ENCODE data around the gene SAMD4B.
"Not testable (repeated sequence)": the region's sequence is repeated elsewhere in the genome, so short reads cannot be mapped to it uniquely, and the experiment has no call there.

The SAMD4B gene

DNA sequence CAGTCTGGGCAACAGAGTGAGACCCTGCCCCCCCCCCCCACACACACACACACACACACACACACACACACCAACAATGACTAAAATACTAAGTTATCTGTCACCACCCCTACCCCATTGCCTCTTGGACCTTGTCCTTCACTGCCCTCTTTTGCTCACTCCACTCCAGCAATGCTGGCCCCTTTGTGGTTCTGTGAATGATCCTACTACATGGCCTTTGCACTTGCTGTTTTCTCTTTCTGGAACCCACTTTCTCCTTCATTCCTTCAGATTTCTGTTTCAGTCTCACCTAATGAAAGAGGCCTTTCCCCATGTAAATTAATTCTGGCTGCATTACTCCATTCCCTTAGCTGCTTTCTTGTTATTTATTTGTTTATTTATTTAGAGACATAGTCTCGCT, 2.5 kb upstream of the SAMD4B start:
- DNase-seq, result no peak

DNA sequence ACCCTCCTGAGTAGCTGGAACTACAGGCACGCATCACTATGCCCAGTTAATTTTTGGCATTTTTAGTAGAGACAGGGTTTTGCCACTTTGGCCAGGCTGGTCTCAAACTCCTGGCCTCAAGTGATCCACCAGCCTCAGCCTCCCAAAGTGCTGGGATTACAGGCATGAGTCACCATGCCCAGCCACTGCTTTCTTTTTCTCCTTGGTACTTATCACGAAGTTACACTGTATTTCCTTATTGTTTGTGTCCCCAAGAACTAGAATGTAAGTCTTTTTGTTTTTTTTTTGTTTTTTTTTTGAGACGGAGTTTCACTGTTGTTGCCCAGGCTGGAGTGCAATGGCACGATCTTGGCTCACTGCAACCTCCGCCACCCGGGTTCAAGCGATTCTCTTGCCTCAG, 2.1 kb upstream of the SAMD4B start:
- not testable (repeated sequence) for DNase-seq

DNA sequence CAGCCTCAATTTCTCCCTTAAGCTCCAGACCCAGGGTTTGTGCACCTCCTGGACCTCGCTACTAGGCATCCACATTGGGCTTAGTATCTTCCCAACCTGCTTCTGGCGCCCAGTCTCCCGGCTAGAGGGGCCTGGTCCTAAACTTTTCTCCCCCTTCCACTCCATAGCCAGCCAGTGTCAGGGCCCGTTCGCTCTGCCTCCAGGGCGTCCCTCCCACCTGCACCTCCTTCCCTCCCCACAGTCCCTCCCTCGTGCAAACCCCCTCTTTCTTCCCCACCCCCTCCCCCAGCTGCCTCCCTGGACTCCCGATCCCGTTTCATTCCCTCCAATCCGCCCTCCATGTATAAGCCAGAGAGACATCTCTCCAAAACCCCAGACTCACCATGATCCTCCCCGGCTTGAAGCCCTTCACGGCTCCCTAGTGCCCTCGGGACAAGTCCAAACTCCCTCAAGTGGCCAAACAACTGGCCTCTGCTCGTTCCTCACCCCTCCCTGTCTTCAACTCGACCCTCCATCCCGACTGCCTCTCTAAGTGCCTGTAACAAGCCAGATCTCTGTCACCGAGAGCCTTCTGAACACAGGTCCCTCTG, 997 bp upstream of the SAMD4B start:
- DNase-seq, result no peak

DNA sequence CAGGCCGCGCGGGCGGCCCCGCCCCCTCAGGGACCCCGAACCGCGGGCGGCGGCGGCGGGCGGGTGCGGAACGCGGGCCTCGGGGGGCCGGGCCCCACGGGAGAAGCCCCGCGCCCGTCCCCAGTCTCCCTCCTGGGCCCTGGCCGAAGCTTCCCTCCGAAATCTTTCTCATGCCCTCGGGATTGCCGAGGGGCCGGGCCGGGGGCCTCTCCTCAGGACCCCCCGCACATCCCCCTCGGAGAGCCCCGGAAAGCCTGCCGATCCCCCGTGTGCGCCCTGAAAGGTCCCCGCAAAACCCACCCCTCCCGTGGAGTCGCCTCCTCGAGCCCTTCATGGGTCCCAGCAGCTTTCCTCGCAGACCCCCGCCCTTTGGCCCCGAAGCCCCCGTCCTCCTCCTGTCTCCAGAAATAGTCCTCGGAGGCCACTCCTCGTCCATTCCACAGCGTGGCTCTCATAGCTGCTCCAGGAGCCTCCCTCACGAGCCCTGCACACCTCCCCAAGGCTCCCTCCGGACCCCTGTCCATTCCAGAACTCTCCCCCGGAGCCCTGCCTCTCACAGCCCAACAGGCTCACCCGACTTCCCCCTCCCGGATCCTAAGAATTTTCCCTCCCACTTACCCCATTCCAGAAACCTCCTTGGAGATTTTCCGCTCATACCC, 555 bp downstream of the SAMD4B start:
- DNase-seq, result no peak

DNA sequence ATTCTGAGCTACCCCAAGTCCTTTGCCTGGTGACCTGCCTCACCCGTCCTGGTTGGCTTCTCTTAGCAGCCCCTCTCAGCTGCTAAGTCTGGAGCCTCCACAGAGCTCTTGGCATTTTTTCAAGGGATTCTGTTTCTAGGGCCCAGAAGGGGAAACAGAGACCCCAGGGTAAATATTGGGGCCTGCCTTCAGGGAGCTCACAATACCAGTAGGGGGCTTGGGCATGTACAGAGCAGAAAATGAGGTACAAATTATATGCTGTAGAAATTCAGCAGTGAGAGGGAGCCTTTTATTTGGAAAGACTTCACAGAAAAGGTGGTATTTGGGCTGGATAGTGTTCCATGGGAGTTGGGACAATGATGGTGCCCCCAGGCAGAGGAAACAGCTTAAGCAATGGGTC, 3.7 kb downstream of the SAMD4B start:
- DNase-seq, result no peak

DNA sequence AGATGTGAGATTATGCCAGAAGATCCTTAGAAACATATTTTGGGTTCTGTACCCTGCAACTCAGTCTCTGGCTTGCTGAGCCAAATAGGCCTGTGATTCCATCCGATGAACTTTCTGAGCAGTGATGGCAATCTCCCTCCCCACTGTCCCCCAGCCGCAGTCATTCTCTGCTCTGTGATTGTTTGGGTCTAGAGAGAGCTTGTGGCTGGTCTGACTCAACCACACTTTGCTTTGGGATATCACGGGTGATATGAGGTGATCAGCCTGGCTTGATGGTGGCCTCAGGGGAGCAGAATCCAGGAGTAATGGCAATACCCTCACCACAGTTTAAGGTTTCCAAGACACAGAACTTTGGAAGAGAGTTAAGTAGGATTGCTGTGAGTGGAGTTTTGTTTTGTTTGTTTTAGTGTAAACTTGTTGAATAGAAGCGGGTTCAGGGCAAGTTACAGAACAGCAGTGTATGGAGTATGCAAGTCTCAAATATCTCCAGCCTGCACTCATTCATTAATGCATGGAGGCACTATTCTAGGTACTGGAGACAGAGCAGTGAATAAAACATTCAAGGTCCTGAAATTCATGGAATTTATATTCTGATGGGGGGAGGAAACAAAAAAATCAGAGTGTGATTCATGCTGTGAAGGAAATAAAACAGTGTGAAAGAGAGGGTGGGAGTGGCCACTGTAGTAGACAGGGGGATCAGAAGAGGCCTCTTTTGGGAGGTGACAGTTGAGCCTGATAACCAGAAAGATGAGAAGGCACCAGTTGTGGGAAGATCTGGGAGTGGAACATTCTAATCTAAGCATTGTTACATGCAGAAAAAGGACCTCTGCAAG, 5.3 kb downstream of the SAMD4B start:
- no peak for DNase-seq

DNA sequence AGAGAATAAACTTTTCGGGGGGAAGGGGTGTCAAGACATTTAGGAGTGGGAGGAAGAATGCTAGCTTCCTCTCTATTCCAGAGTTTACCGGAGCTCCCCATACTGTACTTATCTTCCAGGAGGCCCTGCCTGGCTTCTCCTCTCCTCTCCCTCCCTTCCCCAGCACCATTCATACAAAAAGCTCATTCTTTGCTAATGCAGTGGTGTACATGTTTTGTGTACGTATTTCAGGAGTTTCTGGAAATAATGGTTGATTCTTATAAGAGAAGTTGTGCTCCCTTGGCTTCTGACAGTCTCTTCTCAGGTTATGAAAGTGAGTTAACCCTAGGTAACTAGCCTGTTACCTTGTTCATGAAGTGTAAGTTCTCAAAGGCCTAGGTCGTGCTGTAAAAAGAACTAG, 7.1 kb downstream of the SAMD4B start:
- no peak for DNase-seq

DNA sequence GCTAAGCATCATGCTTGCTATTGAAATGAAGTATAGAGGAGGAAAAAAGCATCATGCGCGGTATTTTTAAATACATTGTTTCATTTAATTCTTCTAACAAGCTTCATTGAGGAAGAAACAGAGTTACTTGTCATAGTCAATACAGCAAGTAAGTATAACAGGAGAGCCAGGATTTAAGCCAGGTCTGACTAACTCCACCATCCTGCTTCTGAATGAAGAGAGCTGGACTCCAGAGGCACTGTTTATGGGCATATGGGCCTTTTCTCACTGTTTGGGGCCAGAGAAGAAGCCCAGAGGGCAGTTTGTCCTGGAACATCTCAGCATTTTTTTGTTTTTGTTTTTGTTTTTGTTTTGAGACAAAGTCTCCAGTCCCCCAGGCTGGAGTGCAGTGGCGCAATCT, 7.9 kb downstream of the SAMD4B start:
- DNase-seq, result no peak

DNA sequence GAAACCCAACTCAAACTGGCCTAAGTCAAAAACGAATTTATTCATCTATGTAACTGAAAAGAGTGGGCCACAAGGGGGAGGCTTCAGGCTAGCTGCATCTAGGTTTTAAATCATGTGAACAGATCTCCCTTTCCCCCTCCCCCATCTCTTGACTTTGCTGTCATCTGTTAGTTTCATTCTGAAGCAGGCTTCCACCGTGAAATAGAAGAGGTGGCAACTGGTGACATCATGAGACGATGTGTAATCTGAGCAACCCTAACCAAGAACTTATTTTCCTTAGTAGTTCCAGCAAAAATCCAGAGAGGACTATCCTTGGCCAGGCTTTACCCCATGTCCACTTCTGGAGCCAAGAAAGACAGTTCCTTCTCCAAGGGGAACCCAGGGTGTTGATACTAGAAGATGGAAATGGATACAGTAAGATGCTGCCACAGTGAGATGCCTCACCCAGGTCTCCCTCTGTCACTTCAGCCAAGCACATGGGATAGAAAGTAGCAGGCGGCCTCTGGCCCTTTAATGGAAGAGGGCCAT, 9.4 kb downstream of the SAMD4B start:
- no peak for DNase-seq

DNA sequence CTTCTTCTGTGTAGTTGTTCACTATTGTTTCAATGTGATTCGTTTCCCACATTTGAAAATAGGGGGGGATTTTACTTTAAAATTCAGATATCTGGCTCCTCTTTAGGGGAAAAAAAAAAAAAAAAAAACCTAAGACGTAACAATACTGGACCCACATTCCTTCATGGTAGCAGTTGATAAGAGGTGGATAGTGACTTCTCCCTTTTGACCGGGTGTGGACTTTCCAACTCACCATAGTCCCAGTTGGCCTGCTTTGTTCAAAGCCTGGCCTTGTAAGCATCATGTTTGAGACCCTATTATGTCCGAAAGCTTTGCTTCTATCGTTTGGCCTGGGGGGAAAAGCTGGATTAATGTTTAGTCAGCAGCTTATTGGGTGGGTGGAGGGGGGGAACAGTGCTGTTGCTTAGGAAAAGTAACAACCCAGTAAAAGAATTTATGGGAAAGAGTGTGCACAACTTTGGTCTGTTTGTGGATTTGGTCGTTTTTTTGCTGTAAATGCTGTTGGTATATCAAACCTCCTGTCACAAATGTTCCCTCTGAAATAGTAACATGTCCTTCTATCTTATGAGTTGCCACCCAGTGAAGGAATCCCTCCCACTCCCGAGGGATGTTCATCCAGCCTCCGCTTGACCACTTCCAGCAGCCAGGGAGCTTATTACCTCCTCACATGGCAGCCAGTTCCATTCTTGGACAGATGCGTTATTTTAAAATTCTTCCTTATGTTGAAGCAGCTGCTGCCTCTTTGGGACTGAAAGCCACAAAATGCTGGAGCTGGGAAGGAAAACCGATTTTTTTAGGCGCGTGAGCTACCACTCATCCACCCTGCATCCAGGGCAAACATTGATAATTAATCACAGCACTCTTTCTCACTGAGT, 10.4 kb downstream of the SAMD4B start:
- no peak for DNase-seq

DNA sequence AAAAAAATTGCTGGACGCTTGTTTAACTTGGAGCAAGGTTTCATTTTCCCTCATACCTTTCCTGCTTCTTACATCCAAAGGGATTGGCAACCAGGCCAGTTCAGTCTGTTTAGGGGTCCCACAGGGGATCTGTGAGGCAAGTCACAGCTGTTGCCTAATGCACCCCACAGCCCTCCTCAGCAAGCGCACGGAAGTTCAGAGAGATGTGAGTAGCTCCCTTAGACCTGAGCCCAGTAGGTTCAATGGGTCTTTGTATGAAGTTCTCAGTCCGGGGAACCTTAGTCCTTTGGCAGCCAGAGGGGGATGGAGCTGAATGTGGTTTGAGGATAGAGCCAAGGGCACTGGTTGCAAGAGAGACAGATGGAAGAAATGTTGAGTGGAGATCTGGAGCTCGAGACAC, 13.0 kb downstream of the SAMD4B start:
- DNase-seq, result no peak

DNA sequence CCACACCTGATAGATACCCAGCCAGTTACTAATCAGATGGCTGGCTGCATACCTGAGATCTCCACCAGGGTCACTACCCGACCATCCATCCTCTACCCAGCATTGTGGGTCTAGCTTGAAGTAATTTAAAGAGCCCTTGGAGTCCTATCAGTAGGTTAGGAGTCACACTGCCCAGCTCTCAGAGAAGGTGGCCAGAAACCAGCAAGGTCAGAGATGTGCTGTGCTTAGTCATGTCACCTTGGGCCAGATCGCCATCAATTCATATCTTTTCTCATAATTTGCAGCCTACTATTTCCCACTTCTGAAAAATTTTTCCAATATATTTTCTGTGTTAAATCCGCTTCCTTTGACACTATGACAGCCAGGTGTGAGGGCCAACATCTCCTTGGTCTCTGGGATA, 13.9 kb downstream of the SAMD4B start:
- DNase-seq, result no peak

DNA sequence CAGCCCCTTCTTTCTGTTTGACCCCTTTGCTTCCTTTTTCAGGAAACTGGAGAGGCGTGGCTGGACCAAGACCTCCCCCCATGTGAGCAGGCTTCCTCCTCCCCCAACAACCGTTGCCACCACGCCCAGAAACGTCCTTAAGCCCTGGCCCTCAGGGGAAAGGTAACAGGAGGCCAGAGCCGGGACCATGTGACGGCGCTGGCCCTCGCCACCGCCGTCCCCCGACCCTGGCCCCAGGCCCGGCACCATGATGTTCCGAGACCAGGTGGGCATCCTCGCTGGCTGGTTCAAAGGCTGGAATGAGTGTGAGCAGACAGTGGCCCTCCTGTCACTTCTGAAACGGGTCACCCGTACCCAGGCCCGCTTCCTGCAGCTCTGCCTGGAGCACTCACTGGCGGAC, 14.4 kb downstream of the SAMD4B start:
- no peak for DNase-seq

DNA sequence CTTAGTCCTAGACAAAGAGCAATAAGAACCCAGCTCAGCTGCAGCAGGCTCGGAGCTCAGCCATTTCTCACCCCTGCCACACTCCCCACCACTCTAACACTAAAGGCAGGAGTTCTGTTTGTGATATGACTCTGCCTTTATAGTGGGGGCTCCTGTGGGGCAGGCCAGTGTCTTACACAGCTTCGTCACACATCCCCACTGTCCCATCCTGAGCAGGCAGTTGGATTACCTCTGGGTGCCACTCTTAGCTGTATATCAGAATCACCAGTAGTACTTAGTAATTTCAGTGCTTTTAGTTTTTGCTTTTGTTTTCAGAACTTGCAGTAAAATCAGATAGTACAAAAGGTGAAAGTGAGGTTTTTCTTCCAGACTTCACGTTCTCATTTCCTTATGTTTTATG, 16.8 kb downstream of the SAMD4B start:
- no peak for DNase-seq

DNA sequence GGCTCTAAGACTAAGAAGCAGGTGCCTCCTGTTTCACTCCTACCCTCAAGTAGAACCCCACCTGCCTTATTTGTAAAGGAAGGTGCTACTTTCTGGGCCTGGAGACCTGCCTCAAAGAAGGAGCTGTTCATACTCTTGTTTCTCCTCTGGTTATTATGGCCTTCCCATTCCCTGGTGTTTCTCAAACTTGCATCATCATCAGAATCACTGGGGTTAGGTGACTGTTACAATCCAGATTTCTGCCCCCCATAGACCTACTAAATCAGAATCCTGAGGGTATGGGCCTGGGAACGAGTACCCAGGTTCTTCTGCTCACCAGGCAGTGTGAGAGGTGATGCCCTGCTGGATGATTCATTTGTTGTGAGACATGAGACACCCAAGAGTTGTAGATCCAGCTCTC, 18.4 kb downstream of the SAMD4B start:
- DNase-seq, result no peak

DNA sequence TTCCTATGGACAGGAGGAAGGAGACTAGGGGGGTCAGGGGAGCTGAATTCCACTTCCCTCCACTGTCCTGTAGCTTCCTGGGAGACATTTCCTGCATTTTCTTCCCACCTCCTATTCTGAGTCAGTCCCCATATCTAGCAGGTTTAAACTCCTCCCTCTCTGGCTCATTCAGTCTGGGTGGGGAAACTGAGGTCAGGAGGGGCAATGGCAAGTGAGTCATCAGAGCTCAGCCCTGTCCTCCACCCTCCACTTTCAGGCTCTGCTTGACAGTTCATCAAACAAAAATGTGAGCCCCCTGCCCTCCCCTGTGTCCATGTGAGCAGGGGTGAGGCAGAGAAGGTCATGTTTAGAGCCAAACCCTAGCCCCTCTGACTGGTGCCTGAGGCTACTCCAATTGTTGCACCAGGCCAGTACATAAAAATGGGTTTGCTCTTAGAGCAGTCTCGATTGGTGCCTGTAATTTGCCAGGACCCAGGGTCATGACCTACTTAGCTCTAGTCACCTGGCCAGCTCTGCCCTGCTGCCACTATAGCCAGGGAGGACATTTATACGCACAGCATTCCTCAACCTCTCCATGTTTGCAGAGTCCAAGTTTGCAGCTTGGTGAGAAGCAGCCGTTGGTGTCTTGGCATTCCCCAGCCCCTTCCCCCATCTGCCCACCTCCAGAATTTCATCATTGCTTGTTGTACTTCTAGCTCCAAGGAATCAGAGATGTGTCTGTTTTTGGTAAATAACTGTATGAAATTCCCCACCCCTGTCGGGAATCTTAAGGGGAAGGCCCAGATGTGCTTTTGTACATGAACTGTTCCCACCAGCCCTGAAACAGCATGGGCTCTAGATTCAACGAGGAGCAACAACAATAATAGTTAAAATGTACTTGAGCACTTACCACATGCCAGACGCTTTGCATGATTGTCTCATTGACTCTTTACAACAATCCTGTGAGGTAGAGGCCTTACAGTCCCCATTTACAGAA, 20.7 kb downstream of the SAMD4B start:
- no peak for DNase-seq

DNA sequence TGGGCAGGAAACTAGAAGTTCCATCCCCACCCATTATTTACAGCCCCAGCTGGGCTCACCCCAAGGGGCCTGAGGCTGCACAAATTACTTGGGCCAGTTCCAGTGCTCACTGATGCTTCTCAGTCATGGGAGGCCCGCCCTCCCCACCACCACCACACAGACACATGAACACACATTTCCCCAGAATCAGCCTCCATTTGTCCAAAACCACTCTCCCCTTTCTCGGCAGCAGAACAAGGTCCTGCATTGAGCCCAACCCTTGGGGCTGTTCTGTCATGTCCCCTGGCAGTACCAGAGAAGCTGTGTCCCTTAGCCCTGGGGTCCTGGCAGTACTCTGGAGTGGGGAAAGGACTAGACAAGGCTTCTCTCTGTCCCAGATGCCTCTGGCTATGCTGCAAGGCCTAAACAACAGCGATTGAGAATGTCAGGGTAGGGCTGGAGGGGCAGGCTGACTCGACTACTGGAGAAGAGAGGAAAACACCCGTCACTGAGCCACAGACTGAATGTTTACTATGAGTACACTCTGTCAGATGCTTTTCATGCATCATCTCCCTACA, 21.8 kb downstream of the SAMD4B start:
- no peak for DNase-seq

DNA sequence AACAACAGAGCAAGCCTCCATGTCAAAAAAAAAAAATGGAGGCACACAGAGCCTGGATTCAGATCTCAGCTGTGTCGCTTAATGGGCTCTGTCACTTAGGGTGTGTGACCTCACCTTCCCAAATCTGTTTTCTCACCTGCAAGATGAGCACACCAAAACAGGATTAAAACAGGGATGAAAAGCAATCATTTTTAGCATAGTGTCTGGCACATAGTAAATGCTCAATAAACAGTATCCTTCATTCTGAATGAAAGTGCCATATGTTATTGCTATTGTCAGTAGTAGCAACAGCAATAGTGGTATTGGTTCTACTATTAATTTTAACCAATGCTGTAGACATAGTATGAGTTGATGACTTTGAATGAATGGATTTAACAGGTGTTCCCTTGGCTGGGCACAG, 23.3 kb downstream of the SAMD4B start:
- DNase-seq, result no peak

DNA sequence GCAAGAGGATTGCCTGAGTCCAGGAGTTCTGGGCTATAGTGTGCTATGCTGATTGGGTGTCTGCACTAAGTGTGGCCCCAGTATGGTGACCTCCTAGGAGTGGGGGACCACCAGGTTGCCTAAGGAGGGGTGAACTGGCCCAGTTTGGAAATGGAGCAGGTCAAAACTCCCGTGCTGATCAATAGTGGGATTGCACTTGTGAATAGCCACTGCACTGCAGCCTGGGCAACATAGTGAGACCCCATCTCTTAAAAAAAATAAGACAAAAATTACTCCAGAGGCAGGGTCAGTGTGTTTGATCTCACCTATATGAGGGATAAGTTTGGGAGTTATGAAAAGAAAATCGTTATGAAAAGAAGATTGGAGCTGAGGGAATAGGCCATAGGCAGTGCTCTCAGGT, 27.0 kb downstream of the SAMD4B start:
- DNase-seq, result no peak

DNA sequence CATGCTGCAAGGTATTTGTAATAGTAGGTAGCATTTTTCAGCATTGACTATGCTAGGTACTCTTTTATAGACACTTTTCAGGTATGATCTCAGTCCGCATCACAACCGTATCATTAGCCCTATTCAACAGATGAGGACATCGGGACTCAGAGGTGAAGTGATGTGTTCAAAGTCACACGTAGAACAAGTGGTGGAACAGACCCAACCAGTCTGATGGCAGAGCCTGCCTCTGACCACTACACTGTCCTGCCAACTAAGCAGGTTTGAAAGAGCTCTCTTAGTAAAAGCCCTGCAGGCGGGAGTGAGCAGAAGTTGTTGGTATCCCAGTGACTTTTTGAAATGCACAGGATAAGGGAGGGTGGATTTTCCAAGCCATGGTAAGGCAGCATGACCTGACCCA, 28.5 kb downstream of the SAMD4B start:
- no peak for DNase-seq

DNA sequence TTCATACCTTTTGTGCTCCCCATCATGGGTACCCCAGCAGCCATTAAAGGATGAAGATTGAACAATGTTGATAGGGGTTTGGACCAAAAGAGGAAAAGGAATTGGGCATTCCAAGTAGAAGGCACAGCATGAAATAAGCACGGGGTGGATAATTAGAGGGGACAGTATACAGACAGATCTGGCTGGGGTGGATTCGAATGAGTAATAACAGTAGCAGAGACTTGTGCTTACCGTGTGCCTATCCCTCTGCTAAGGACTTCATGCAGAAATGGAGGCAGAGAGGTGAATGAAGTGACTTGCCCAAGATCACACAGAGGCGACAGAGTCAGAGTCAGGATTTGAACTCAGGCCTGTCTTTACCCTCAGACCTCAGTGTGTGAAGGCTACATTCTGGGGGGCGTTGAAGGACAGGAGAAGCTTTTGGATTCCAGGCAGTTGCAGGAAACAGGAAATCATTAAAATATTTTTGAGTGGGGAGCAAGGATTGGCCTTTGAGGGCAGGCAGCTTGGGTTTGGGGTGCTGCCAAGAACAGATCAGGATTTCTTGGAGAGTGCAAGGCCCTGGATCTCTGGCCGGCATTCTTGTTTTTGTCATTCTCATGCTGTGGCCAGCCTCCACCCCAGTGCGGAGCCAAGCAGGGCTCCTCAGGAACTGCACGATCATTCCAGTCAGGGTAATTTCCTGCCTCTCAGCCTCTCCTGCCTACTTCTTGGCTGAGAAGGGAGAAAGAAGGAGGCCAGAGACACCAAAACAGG, 30.0 kb downstream of the SAMD4B start:
- no peak for DNase-seq

Measured in activated CD4-positive, alpha-beta T cell treated with anti-CD3 and anti-CD28 coated beads, Interleukin-2, amount 50 U/mL, for 1 hour (primary cell).